GM12878 (cell line): Measurements from ENCODE around the gene RABEP1. TPM values are rescaled to one million over a fixed set of nuclear protein-coding genes. Genes with fewer than 3 reads are reported as not detected.

ENCODE experiments used
- ATAC-seq: fragments of 200-7000 bp; cut with Tn5 transposase; 3 replicates; pipeline ENCODE4 v1.9.1; 2020; ENCODE audit warnings: mild to moderate bottlenecking, moderate library complexity
- BruUV-seq: library from RNA; stranded (reverse); fragments of 400-500 nt; replicated peaks from 2 replicates; lab custom pipeline; 2021; lab: Mats Ljungman, UMichigan
- CTCF ChIA-PET: fragments of 300-600 bp; sonication (Branson Sonifier 250); formaldehyde crosslinking; extraction: SDS; loops from one replicate; lab custom pipeline; 2021; ENCODE audit warnings: inconsistent platforms; lab: Yijun Ruan, JAX
- POLR2A ChIA-PET: fragments of 350-600 bp; formaldehyde crosslinking; extraction: SDS; loops from one replicate; lab custom pipeline; 2021; ENCODE audit warnings: inconsistent platforms; lab: Charles Lee
- RAD21 ChIA-PET: fragments of 300-600 bp; sonication (Branson Sonifier 250); formaldehyde crosslinking; loops from one replicate; lab custom pipeline; 2023; ENCODE audit warnings: antibody characterized with exemption; ENCODE audit not compliant: unreplicated experiment; lab: Charles Lee
- SMC1A ChIA-PET: fragments of 300-600 bp; sonication (Branson Sonifier 250); formaldehyde crosslinking; loops from one replicate; lab custom pipeline; 2023; ENCODE audit not compliant: unreplicated experiment, uncharacterized antibody; lab: Charles Lee
- DNase-seq: peaks from one replicate; pipeline ENCODE4 v3.0.0-alpha.2; 2011; ENCODE audit warnings: low read depth, low spot score
- FAIRE-seq: peaks from 3 replicates; lab custom pipeline; 2011; peaks lifted over from hg19 to GRCh38; lab: Jason Lieb, UNC
- H2AFZ ChIP-seq: 2 replicates; pipeline ENCODE4 v1.6.0; 2011; ENCODE audit warnings: low read depth, low read length, control low read depth; ENCODE audit not compliant: control insufficient read depth
- H3K27ac ChIP-seq: 2 replicates; pipeline ENCODE4 v1.5.1; 2011; ENCODE audit warnings: control low read depth; ENCODE audit not compliant: control insufficient read depth, insufficient read depth
- H3K27me3 ChIP-seq, 2 experiments: replicated peaks in 1 of 2; 2 replicates each; pipeline versions ENCODE4 v1.6.0 to v1.6.1; 2011; ENCODE audit warnings: low read length in 1 of 2; ENCODE audit not compliant: control insufficient read depth in 2 of 2, insufficient read depth in 2 of 2
- H3K36me3 ChIP-seq, 2 experiments: 2 replicates each; pipeline ENCODE4 v1.5.1; 2011; ENCODE audit warnings: low read length in 1 of 2; ENCODE audit not compliant: control insufficient read depth in 2 of 2, insufficient read depth in 2 of 2
- H3K4me1 ChIP-seq: 2 replicates; pipeline ENCODE4 v1.6.1; 2011; ENCODE audit warnings: mild to moderate bottlenecking, low read length, moderate library complexity, mixed read lengths; ENCODE audit not compliant: control insufficient read depth, insufficient read depth
- H3K4me2 ChIP-seq: 2 replicates; pipeline ENCODE4 v1.6.0; 2011; ENCODE audit warnings: control low read depth; ENCODE audit not compliant: control insufficient read depth, insufficient read depth
- H3K4me3 ChIP-seq: fragments of 200-600 bp; sonication (generic); 2 replicates; pipeline ENCODE4 v1.5.1; 2016
- H3K79me2 ChIP-seq: 2 replicates; pipeline ENCODE4 v1.6.0; 2011; ENCODE audit warnings: low read length; ENCODE audit not compliant: control insufficient read depth, insufficient read depth
- H3K9ac ChIP-seq: 2 replicates; pipeline ENCODE4 v1.8.0; 2011; ENCODE audit warnings: low read length, control low read depth, mixed read lengths; ENCODE audit not compliant: control insufficient read depth, insufficient read depth
- H3K9me3 ChIP-seq: replicated peaks from 3 replicates; pipeline ENCODE4 v1.5.1; 2011; ENCODE audit warnings: mild to moderate bottlenecking, low read length; ENCODE audit not compliant: control insufficient read depth, insufficient read depth
- H4K20me1 ChIP-seq: 2 replicates; pipeline ENCODE4 v1.6.0; 2011; ENCODE audit not compliant: control insufficient read depth, insufficient read depth
- ATF2 ChIP-seq: IDR thresholded peaks from 2 replicates; pipeline ENCODE4 v1.6.1; 2012; ENCODE audit warnings: low read length, inconsistent platforms
- BMI1 ChIP-seq: fragments of 450-650 bp; IDR thresholded peaks from 2 replicates; pipeline ENCODE4 v1.6.1; 2016; ENCODE audit warnings: mild to moderate bottlenecking, moderate library complexity, borderline replicate concordance
- CEBPZ ChIP-seq: fragments of 150-350 bp; IDR thresholded peaks from 2 replicates; pipeline ENCODE4 v1.6.1; 2016; ENCODE audit warnings: low read depth, low read length
- EED ChIP-seq: sonication (generic); IDR thresholded peaks from 2 replicates; pipeline ENCODE4 v1.6.1; 2016; ENCODE audit warnings: antibody characterized with exemption, low read depth
- EZH2 ChIP-seq: IDR thresholded peaks from 2 replicates; pipeline ENCODE4 v1.6.1; 2012; ENCODE audit warnings: low read depth, mild to moderate bottlenecking, control low read depth, inconsistent platforms, low read length, borderline replicate concordance; ENCODE audit not compliant: control insufficient read depth
- GATAD2B ChIP-seq: fragments of 450-650 bp; conservative IDR thresholded peaks from 2 replicates; pipeline ENCODE4 v1.6.1; 2017; ENCODE audit warnings: low read depth, mild to moderate bottlenecking, moderate library complexity
- IRF5 ChIP-seq: fragments of 450-650 bp; IDR thresholded peaks from 2 replicates; pipeline ENCODE4 v1.6.1; 2017; ENCODE audit warnings: borderline replicate concordance
- LARP7 ChIP-seq: fragments of 450-650 bp; IDR thresholded peaks from 2 replicates; pipeline ENCODE4 v1.6.1; 2017; ENCODE audit warnings: mild to moderate bottlenecking
- MTA2 ChIP-seq: fragments of 450-650 bp; IDR thresholded peaks from 2 replicates; pipeline ENCODE4 v1.6.1; 2016; ENCODE audit warnings: low read depth, mild to moderate bottlenecking, moderate library complexity
- MYB ChIP-seq: fragments of 150-350 bp; IDR thresholded peaks from 2 replicates; pipeline ENCODE4 v1.6.1; 2014; ENCODE audit warnings: mild to moderate bottlenecking, low read depth, low read length, borderline replicate concordance
- PAX8 ChIP-seq: fragments of 450-650 bp; IDR thresholded peaks from 2 replicates; pipeline ENCODE4 v1.6.1; 2017; ENCODE audit warnings: mild to moderate bottlenecking, moderate library complexity
- POLR2A ChIP-seq: IDR thresholded peaks from 2 replicates; pipeline ENCODE4 v1.6.1; 2011; ENCODE audit warnings: low read depth, mild to moderate bottlenecking, low read length
- REST ChIP-seq: IDR thresholded peaks from 2 replicates; pipeline ENCODE4 v1.6.1; 2012; ENCODE audit warnings: mild to moderate bottlenecking, low read depth, low read length
- SMAD1 ChIP-seq: fragments of 450-650 bp; IDR thresholded peaks from 2 replicates; pipeline ENCODE4 v1.6.1; 2018; ENCODE audit warnings: mild to moderate bottlenecking, low read depth; ENCODE audit not compliant: partially characterized antibody
- ZNF24 ChIP-seq: fragments of 450-650 bp; IDR thresholded peaks from 2 replicates; pipeline ENCODE4 v1.6.1; 2017; ENCODE audit warnings: antibody characterized with exemption, mild to moderate bottlenecking
- ZSCAN29 ChIP-seq: fragments of 450-650 bp; IDR thresholded peaks from 2 replicates; pipeline ENCODE4 v1.6.1; 2017; ENCODE audit warnings: mild to moderate bottlenecking, moderate library complexity
- WGBS: methylation state at CpG from one replicate; pipeline ENCODE4 v1.1.6; 2016; ENCODE audit warnings: low lambda C conversion rate; ENCODE audit not compliant: insufficient replicate concordance, insufficient coverage; ENCODE audit errors: missing lambda C conversion rate; 5-methylcytosine and 5-hydroxymethylcytosine counted together
- in situ Hi-C: fragments of 300-500 bp; cut with MboI; formaldehyde crosslinking; loops from 9 replicates; pipeline ENCODE4 v1.14.3; 2018; ENCODE audit warnings: mixed read lengths
- intact Hi-C: fragments of 100-400 bp; cut with micrococcal nuclease; formaldehyde crosslinking; loops from one replicate; pipeline ENCODE4 v1.14.2; 2022; ENCODE audit not compliant: unreplicated experiment
- polyA plus RNA-seq, 11 experiments: library from polyadenylated mRNA; depleted of rRNA in 4 of 11; unstranded in 6 of 11; stranded (reverse) in 5 of 11; fragments of >200 nt; fragmentation: Nextera tagmentation in 4 of 11; fragmentation: Illumina TruSeq in 1 of 11; extraction: Ambion mirVana in 4 of 11; extraction: Trizol in 1 of 11; gene quantifications; 1 replicate in 1 of 11; 2 replicates in 10 of 11; pipeline versions ENCODE4 v1.2.1 to v1.2.3, GENCODE V29; 2011 to 2016; ENCODE audit warnings: inconsistent platforms in 2 of 11, missing spikeins in 2 of 11, low read depth in 1 of 11
- total RNA-seq, 4 experiments: library from RNA; depleted of rRNA in 3 of 4; stranded (reverse); fragments of >200 nt in 3 of 4; fragmentation: Illumina TruSeq in 1 of 4; extraction: Trizol in 1 of 4; gene quantifications; 2 replicates each; pipeline versions ENCODE4 v1.2.1 to v1.2.3, GENCODE V29; 2013 to 2021

RABEP1 gene
- total and polyA plus RNA-seq, 10 of the 15 experiments (the other 5 are each of a cell fraction or from before 2014, with no cell fraction given) = 13.4 to 71.4 (median 59.8) TPM

GRCh38 chr17:5286846-5287245, 4.8 kb downstream of the RABEP1 start:
- ChIA-PET CTCF (interaction anchor here (4.9 kb wide), 1 partner anchor 20 kb away, joined by 23 read pairs; no protein-coding TSS in a partner anchor), RAD21 (no interaction called here), SMC1A (interaction anchor here (6.1 kb wide), 1 partner anchor 11 kb away, joined by 65 read pairs; no protein-coding TSS in a partner anchor), POLR2A (interaction anchor here (0.7 to 7.1 kb wide), 2 partner anchors 10 kb away, joined by 5 to 45 read pairs; no protein-coding TSS in a partner anchor)
- in situ Hi-C loops (no loop called here), intact Hi-C loops (no loop called here)
- Histone ChIP-seq H3K4me1 (peaks cover 13% of the 10 kb centered on the region), H3K9ac (no peak overlapping the region), H3K27ac (no peak overlapping the region), H4K20me1 (no peaks in the 10 kb centered on the region), H3K4me2 (no peak overlapping the region), H3K9me3 (no peaks in the 10 kb centered on the region; the same call in 1 of the 3 replicates), H2AFZ (no peak overlapping the region), H3K4me3 (no peak overlapping the region), H3K27me3 (no peaks in the 10 kb centered on the region), H3K36me3 (peaks cover 0 to 12% of the 10 kb centered on the region in 2 experiments; a peak in 1 of 4 replicates), H3K79me2 (peaks cover 93% of the 10 kb centered on the region)
- FAIRE-seq (no peak), ATAC-seq (no peak), DNase-seq (no peak)
- BruUV-seq = no TSS peak
- TF ChIP-seq EZH2 = no peak
- no peak for TF ChIP-seq CEBPZ
- TF ChIP-seq LARP7 = no peak
- TF ChIP-seq PAX8 = no peak
- TF ChIP-seq ZSCAN29 = no peak
- TF ChIP-seq SMAD1 = no peak
- no peak for TF ChIP-seq EED
- no peak for TF ChIP-seq ATF2
- TF ChIP-seq MYB = no peak
- no peak for TF ChIP-seq ZNF24
- no peak for TF ChIP-seq GATAD2B
- no peak for TF ChIP-seq BMI1
- TF ChIP-seq REST = no peak
- no peak for TF ChIP-seq MTA2
- no peak for TF ChIP-seq IRF5
- no peak for TF ChIP-seq POLR2A
- WGBS = 96% methylated on average over 3 of the region's 3 CpGs
